H1 (cell line): Measurements from ENCODE around the gene APBA2. TPM values are rescaled to one million over a fixed set of nuclear protein-coding genes. Genes with fewer than 3 reads are reported as not detected.

Source experiments
- CTCF ChIA-PET: fragments of 300-600 bp; sonication (Branson Sonifier 250); formaldehyde crosslinking; loops from one replicate; lab custom pipeline; 2021; ENCODE audit not compliant: partially characterized antibody; lab: Charles Lee
- POLR2A ChIA-PET: fragments of 300-600 bp; sonication (Branson Sonifier 250); formaldehyde crosslinking; loops from one replicate; lab custom pipeline; 2021; ENCODE audit warnings: inconsistent platforms; ENCODE audit not compliant: partially characterized antibody; lab: Charles Lee
- DNase-seq, 2 experiments: peaks; one replicate each; pipeline versions ENCODE4 v3.0.0 to v3.0.0-alpha.2; 2010 to 2022; ENCODE audit warnings: low spot score in 2 of 2, low read depth in 1 of 2, mixed read lengths in 1 of 2
- FAIRE-seq: peaks from 2 replicates; lab custom pipeline; 2011; peaks lifted over from hg19 to GRCh38; lab: Jason Lieb, UNC
- H2AFZ ChIP-seq: 2 replicates; pipeline ENCODE4 v1.8.1; 2012; ENCODE audit warnings: low read length, inconsistent platforms
- H2AK5ac ChIP-seq: 2 replicates; pipeline ENCODE4 v1.6.1; 2013; ENCODE audit warnings: low read depth, low read length
- H2BK120ac ChIP-seq: replicated peaks from 2 replicates; pipeline ENCODE3; 2013; ENCODE audit warnings: low read depth, low read length, inconsistent platforms
- H2BK12ac ChIP-seq: 2 replicates; pipeline ENCODE4 v1.6.1; 2013; ENCODE audit warnings: low read depth, low read length
- H2BK15ac ChIP-seq: 2 replicates; pipeline ENCODE4 v1.6.1; 2013; ENCODE audit warnings: low read length
- H2BK20ac ChIP-seq: 2 replicates; pipeline ENCODE4 v1.6.1; 2013; ENCODE audit warnings: low read length
- H2BK5ac ChIP-seq: 2 replicates; pipeline ENCODE4 v1.6.1; 2013; ENCODE audit warnings: low read depth, low read length
- H3K14ac ChIP-seq: 2 replicates; pipeline ENCODE4 v1.6.1; 2013; ENCODE audit warnings: inconsistent platforms; ENCODE audit not compliant: insufficient read length
- H3K18ac ChIP-seq: 2 replicates; pipeline ENCODE4 v1.6.1; 2013; ENCODE audit warnings: low read length; ENCODE audit errors: extremely low read depth
- H3K23ac ChIP-seq: 2 replicates; pipeline ENCODE4 v1.6.1; 2013; ENCODE audit warnings: inconsistent platforms; ENCODE audit not compliant: insufficient read length
- H3K23me2 ChIP-seq: 2 replicates; pipeline ENCODE4 v1.6.1; 2013; ENCODE audit warnings: low read depth, low read length
- H3K27ac ChIP-seq: 2 replicates; pipeline ENCODE4 v1.6.1; 2011; ENCODE audit warnings: low read depth, low read length, inconsistent platforms
- H3K27me3 ChIP-seq, 4 experiments: replicated peaks in 1 of 4; 1 replicate in 1 of 4; 2 replicates in 3 of 4; pipeline versions ENCODE4 v1.6.1 to v1.8.1; 2011 to 2013; ENCODE audit warnings: low read length in 3 of 4, mild to moderate bottlenecking in 3 of 4, inconsistent platforms in 2 of 4, mixed read lengths in 2 of 4, moderate library complexity in 1 of 4; ENCODE audit not compliant: control insufficient read depth in 3 of 4, insufficient read depth in 3 of 4; ENCODE audit errors: extremely low read depth in 1 of 4
- H3K36me3 ChIP-seq, 4 experiments: 2 replicates each; pipeline versions ENCODE4 v1.6.1 to v1.8.1; 2011 to 2013; ENCODE audit warnings: mild to moderate bottlenecking in 4 of 4, low read length in 3 of 4, moderate library complexity in 2 of 4, control low read depth in 1 of 4, inconsistent platforms in 1 of 4; ENCODE audit not compliant: insufficient read depth in 4 of 4, control insufficient read depth in 2 of 4
- H3K4ac ChIP-seq: replicated peaks from 2 replicates; pipeline ENCODE3; 2013; ENCODE audit warnings: low read length, low read depth, mixed read lengths, inconsistent platforms; ENCODE audit not compliant: insufficient read length
- H3K4me1 ChIP-seq, 4 experiments: replicated peaks in 1 of 4; 1 replicate in 1 of 4; 2 replicates in 3 of 4; pipeline versions ENCODE4 v1.6.1 to v1.8.1; 2011 to 2013; ENCODE audit warnings: low read length in 3 of 4, inconsistent platforms in 2 of 4, mixed read lengths in 1 of 4; ENCODE audit not compliant: insufficient read depth in 4 of 4, control insufficient read depth in 3 of 4
- H3K4me2 ChIP-seq, 2 experiments: 2 replicates each; pipeline versions ENCODE4 v1.6.1 to v1.8.1; 2011 to 2013; ENCODE audit warnings: low read depth in 2 of 2, low read length in 2 of 2, control low read depth in 1 of 2, inconsistent platforms in 1 of 2, mild to moderate bottlenecking in 1 of 2; ENCODE audit not compliant: insufficient read depth in 1 of 2
- H3K4me3 ChIP-seq, 4 experiments: fragments of 200-600, 300-600 bp in 1 of 4; sonication (generic), shearing (Covaris generic), sonication (Bioruptor Twin) in 1 of 4; 2 replicates each; pipeline versions ENCODE4 v1.5.1 to v1.8.1; 2011 to 2016; ENCODE audit warnings: low read length in 4 of 4, low read depth in 3 of 4, control low read depth in 2 of 4, inconsistent platforms in 2 of 4, mild to moderate bottlenecking in 2 of 4, mixed read lengths in 1 of 4, moderate library complexity in 1 of 4; ENCODE audit not compliant: insufficient read depth in 2 of 4; ENCODE audit errors: extremely low read depth in 1 of 4
- H3K56ac ChIP-seq: replicated peaks from 2 replicates; pipeline ENCODE3; 2013; ENCODE audit warnings: low read depth, mild to moderate bottlenecking, mixed read lengths, low read length, inconsistent platforms; ENCODE audit not compliant: insufficient read length
- H3K79me1 ChIP-seq: 2 replicates; pipeline ENCODE4 v1.6.1; 2013; ENCODE audit warnings: low read depth, low read length, control low read depth
- H3K79me2 ChIP-seq, 2 experiments: 2 replicates each; pipeline versions ENCODE4 v1.6.1 to v1.8.1; 2012 to 2013; ENCODE audit warnings: low read length in 2 of 2, mild to moderate bottlenecking in 2 of 2, inconsistent platforms in 1 of 2; ENCODE audit not compliant: insufficient read depth in 2 of 2, control insufficient read depth in 1 of 2
- H3K9ac ChIP-seq, 4 experiments: replicated peaks in 1 of 4; 1 replicate in 1 of 4; 2 replicates in 3 of 4; pipeline versions ENCODE4 v1.6.1 to v1.8.1; 2011 to 2013; ENCODE audit warnings: low read depth in 3 of 4, low read length in 3 of 4, control low read depth in 2 of 4, mild to moderate bottlenecking in 2 of 4, moderate library complexity in 2 of 4, inconsistent platforms in 1 of 4; ENCODE audit errors: extremely low read depth in 1 of 4
- H3K9me3 ChIP-seq, 2 experiments: 2 replicates each; pipeline versions ENCODE4 v1.6.1 to v1.8.1; 2012 to 2013; ENCODE audit warnings: mild to moderate bottlenecking in 2 of 2, moderate library complexity in 2 of 2, control low read depth in 1 of 2, inconsistent platforms in 1 of 2, low read depth in 1 of 2, low read length in 1 of 2, mixed read lengths in 1 of 2; ENCODE audit not compliant: insufficient read depth in 2 of 2
- H4K20me1 ChIP-seq, 2 experiments: replicated peaks in 1 of 2; 2 replicates each; pipeline versions ENCODE3 to v1.8.1; 2011 to 2013; ENCODE audit warnings: inconsistent platforms in 2 of 2, low read length in 2 of 2, mild to moderate bottlenecking in 1 of 2; ENCODE audit not compliant: insufficient read depth in 2 of 2, control insufficient read depth in 1 of 2
- H4K5ac ChIP-seq: 2 replicates; pipeline ENCODE4 v1.6.1; 2013; ENCODE audit warnings: low read length, low read depth, mixed read lengths, inconsistent platforms; ENCODE audit not compliant: insufficient read length
- H4K8ac ChIP-seq: 2 replicates; pipeline ENCODE4 v1.8.0; 2013; ENCODE audit warnings: mild to moderate bottlenecking, moderate library complexity, low read length, inconsistent platforms; ENCODE audit not compliant: insufficient read depth; ENCODE audit errors: extremely low read depth
- H4K91ac ChIP-seq: replicated peaks from 2 replicates; pipeline ENCODE3; 2013; ENCODE audit warnings: low read length, mixed read lengths, inconsistent platforms; ENCODE audit not compliant: insufficient read length
- BACH1 ChIP-seq: IDR thresholded peaks from 2 replicates; pipeline ENCODE4 v1.6.1; 2012; ENCODE audit warnings: low read length, improper control_type of control experiment
- BRCA1 ChIP-seq: IDR thresholded peaks from 2 replicates; pipeline ENCODE4 v1.6.1; 2012; ENCODE audit warnings: low read depth, low read length, improper control_type of control experiment
- CBX5 ChIP-seq: fragments of 300-800, 300-1000 bp; sonication (generic); IDR thresholded peaks from 2 replicates; pipeline ENCODE4 v1.7.1; 2016; ENCODE audit warnings: antibody characterized with exemption, low read length, low read depth
- EZH2 ChIP-seq: fragments of 200-600 bp; sonication (generic); IDR thresholded peaks from 2 replicates; pipeline ENCODE4 v1.7.1; 2012; ENCODE audit warnings: low read depth, mild to moderate bottlenecking, moderate library complexity, low read length, inconsistent platforms; ENCODE audit not compliant: severe bottlenecking
- GTF2F1 ChIP-seq: IDR thresholded peaks from 2 replicates; pipeline ENCODE4 v1.6.1; 2012; ENCODE audit warnings: low read depth, low read length, improper control_type of control experiment, borderline replicate concordance
- HDAC6 ChIP-seq: IDR thresholded peaks from one replicate; pipeline ENCODE4 v1.7.1; 2012; ENCODE audit warnings: low read depth, mild to moderate bottlenecking, inconsistent platforms, low read length, moderate library complexity
- RAD21 ChIP-seq, 2 experiments: IDR thresholded peaks in 1 of 2; conservative IDR thresholded peaks in 1 of 2; 2 replicates each; pipeline ENCODE4 v1.6.1; 2011; ENCODE audit warnings: low read depth in 2 of 2, low read length in 2 of 2, improper control_type of control experiment in 1 of 2, inconsistent platforms in 1 of 2, mild to moderate bottlenecking in 1 of 2, moderate library complexity in 1 of 2
- SAP30 ChIP-seq: fragments of 300-600 bp; sonication (generic); IDR thresholded peaks from 2 replicates; pipeline ENCODE4 v1.7.1; 2012; ENCODE audit warnings: low read length, moderate library complexity, mild to moderate bottlenecking, inconsistent platforms; ENCODE audit not compliant: insufficient read depth, insufficient replicate concordance
- SIRT6 ChIP-seq: IDR thresholded peaks from one replicate; pipeline ENCODE4 v1.7.1; 2012; ENCODE audit warnings: low read length, inconsistent platforms
- SP2 ChIP-seq: IDR thresholded peaks from 2 replicates; pipeline ENCODE4 v1.6.1; 2012; ENCODE audit warnings: mild to moderate bottlenecking, low read length, inconsistent platforms
- TBP ChIP-seq: IDR thresholded peaks from 2 replicates; pipeline ENCODE4 v1.6.1; 2011; ENCODE audit warnings: low read depth, low read length, improper control_type of control experiment
- TEAD4 ChIP-seq: IDR thresholded peaks from 2 replicates; pipeline ENCODE4 v1.6.1; 2012; ENCODE audit warnings: low read depth, low read length, inconsistent platforms, mixed read lengths
- WGBS, 2 experiments: shearing (Covaris generic) in 1 of 2; methylation state at CpG; one replicate each; pipeline versions ENCODE4 v1.1.6 to v1.1.7; 2013 to 2015; ENCODE audit warnings: low lambda C conversion rate in 2 of 2, mixed read lengths in 2 of 2, inconsistent platforms in 1 of 2, low coverage in 1 of 2, missing lambda C conversion rate in 1 of 2; ENCODE audit not compliant: insufficient replicate concordance in 2 of 2, insufficient coverage in 1 of 2, insufficient read length in 1 of 2; ENCODE audit errors: extremely low coverage in 1 of 2, missing lambda C conversion rate in 1 of 2; 5-methylcytosine and 5-hydroxymethylcytosine counted together
- polyA plus RNA-seq, 7 experiments: library from polyadenylated mRNA; depleted of rRNA in 3 of 7; stranded (reverse) in 5 of 7; unstranded in 2 of 7; fragments of >200 nt in 5 of 7; fragments of 200-250 nt in 2 of 7; gene quantifications; 1 replicate in 5 of 7; 2 replicates in 1 of 7; 4 replicates in 1 of 7; pipeline versions ENCODE4 v1.2.1 to v1.2.3, GENCODE V29; 2011 to 2013; ENCODE audit warnings: missing spikeins in 2 of 7, mixed read lengths in 2 of 7
- total RNA-seq: library from RNA; stranded (reverse); fragmentation: NEBNext Ultra II Directional; extraction: Animal tissue kit (Norgen Biotek cat#: 25700); gene quantifications from 2 replicates; pipeline ENCODE4 v1.2.1, GENCODE V29; 2021

The APBA2 gene
- total and polyA plus RNA-seq, 2 of the 8 experiments (the other 6 are each of a cell fraction or from before 2014, with no cell fraction given), result 15.5 to 19.0 TPM

DNA sequence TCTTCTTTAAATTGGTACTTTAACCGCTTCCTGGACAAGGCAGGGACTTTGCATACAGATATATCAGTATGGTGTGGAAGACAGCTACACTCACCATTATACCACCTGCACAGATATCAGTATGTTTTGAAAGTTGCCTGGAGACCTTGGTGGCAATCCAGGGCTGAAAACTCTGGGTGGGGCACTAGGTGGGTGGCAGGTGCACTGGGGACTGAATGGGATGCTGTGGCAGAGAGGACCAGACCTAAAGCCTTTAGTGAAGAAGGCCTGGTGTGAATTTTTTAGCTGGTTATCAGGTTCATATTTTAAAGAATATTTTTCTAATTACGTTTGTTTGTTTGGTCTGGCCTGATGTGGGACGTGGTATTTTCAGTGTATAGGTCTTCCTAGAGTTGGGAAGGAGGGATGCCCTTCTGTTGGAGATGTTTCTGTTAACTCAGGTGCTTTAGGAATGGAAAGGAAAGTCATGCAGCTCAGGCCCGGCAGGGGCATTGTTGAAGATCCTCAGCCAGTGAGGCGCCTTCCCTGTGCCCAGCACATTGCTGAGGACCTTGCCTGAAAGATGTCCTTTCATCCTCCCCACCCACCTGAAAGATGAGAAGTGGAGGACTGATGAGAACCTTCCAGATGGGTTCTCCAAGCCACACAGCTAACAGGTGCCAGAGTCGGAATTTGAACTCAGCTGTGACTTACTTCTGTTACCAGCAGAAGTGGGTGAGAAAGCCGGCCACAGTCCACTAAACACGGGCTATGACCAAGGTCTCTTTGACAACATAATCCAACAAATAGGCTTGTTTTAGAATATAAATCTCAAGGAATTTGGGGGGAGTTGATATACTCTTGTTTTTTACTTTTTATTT, 77.3 kb downstream of the APBA2 start:
- Histone ChIP-seq H3K23ac (no peak overlapping the region), H3K4me1 (no peaks in the 10 kb centered on the region), H3K27me3 (no peaks in the 10 kb centered on the region), H3K79me2 (no peaks in the 10 kb centered on the region), H3K9ac (no peak overlapping the region), H3K36me3 (no peaks in the 10 kb centered on the region), H2BK5ac (no peak overlapping the region), H3K4me3 (no peak overlapping the region), H4K5ac (no peak overlapping the region), H2BK120ac (no peak overlapping the region), H3K14ac (no peak overlapping the region), H3K23me2 (no peaks in the 10 kb centered on the region), H3K27ac (no peak overlapping the region), H4K8ac (no peak overlapping the region), H3K9me3 (no peaks in the 10 kb centered on the region), H3K56ac (no peak overlapping the region), H3K18ac (no peak overlapping the region), H3K4me2 (no peak overlapping the region), H2BK15ac (no peak overlapping the region), H3K79me1 (no peaks in the 10 kb centered on the region), H2AFZ (no peak overlapping the region), H4K91ac (no peak overlapping the region), H2BK12ac (no peak overlapping the region), H3K4ac (no peak overlapping the region), H4K20me1 (no peaks in the 10 kb centered on the region), H2AK5ac (no peak overlapping the region), H2BK20ac (no peak overlapping the region)
- CTCF ChIA-PET, result interaction anchor here (0.6 to 1.6 kb wide), 5 partner anchors 10 to 1321 kb away, joined by 3 to 7 read pairs (median 5); no protein-coding TSS in a partner anchor
- DNase-seq (peak in 1 of 2 experiments; percentile 24), FAIRE-seq (no peak)
- WGBS, 2 experiments, result 89% methylated on average over 8 of the region's 8 CpGs; no CpG with 5 or more reads in 1 of the 2 experiments
- POLR2A ChIA-PET, result no interaction called here
- TF ChIP-seq RAD21 (IDR thresholded peaks at IDR 0.05 in 1 of 2, conservative IDR thresholded peaks at IDR 0.05 in 1 of 2; ENCODE audit: low read depth in 2 of 2, low read length in 2 of 2), result no peak
- TF ChIP-seq EZH2, result no peak
- TF ChIP-seq SP2, result no peak
- TF ChIP-seq TEAD4, result no peak
- TF ChIP-seq TBP, result no peak
- no peak for TF ChIP-seq GTF2F1
- no peak for TF ChIP-seq SIRT6
- no peak for TF ChIP-seq BRCA1
- no peak for TF ChIP-seq SAP30
- no peak for TF ChIP-seq CBX5
- TF ChIP-seq HDAC6, result no peak
- TF ChIP-seq BACH1, result no peak
